ENCODE results near the gene DCXR. TPM values are rescaled to one million over a fixed set of nuclear protein-coding genes. Genes with fewer than 3 reads are reported as not detected.

Gene DCXR
- total and polyA plus RNA-seq, 2 of the 4 experiments (the other 2 are of a cell fraction) = 36.6 to 139 TPM

DNA sequence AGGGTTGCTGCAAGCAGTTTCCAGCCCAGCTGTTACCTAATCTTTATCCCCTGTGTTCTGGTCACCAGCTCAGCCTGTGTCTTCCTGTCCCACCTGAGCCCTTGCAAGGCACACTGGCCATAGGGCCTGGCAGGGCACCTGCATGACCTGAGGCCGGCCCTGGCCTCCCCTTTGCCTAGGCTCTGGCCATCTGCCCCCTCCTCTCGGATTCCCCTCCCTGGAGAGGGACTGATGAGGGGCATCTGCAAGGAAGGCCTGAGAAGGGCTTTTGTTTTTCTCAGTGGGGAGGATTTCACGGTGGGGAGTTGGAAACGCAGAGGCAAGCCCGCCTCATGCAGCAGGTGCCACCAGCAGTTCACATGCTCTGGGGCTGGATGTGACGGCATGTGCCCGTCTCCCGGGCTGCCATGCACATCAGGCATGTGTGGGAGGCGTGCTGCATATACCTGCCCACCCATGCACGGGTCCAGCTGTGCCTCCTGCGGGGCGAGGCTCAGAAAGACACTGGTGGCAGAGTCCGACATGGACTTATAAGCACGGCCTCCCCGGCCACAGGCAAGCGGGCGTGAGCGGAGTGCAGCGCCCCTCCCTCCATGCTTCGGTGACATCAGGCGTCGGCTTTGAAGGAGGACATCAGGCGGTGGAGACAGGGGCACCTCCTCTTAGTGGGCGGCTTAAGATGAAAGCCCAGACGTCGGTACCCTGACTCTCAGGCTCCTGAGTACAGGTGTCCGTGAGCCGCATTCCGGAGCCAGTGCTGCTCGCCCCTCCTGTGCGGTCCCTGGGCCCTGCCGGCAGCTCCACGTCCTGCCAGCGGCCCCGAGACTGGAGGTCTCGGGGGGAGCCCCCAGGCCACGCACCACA lies 43.5 kb downstream of the DCXR start (continued):
- TF ChIP-seq RCOR1 (IDR thresholded peaks at IDR 0.05; ENCODE audit: insufficient replicate concordance, low read length) (no peak), RAD21 (IDR thresholded peaks at IDR 0.05; ENCODE audit: low read length) (no peak), POLR2A (IDR thresholded peaks at IDR 0.05; ENCODE audit: low read depth, low read length) (no peak), BHLHE40 (IDR thresholded peaks at IDR 0.05; ENCODE audit: low read depth, low read length) (no peak), MAFK (IDR thresholded peaks at IDR 0.05; ENCODE audit: low read depth, low read length) (no peak), MAZ (IDR thresholded peaks at IDR 0.05; ENCODE audit: borderline replicate concordance, low read depth, low read length) (no peak)

All from IMR-90 (cell line).